Neural progenitor cell (in vitro differentiated cells): Measurements from ENCODE around the gene DISP3. TPM values are rescaled to one million over a fixed set of nuclear protein-coding genes. Genes with fewer than 3 reads are reported as not detected.
A peak's percentile ranks its signal among the peaks of the same experiment; 100 is the strongest.

Experiments used
- DNase-seq: peaks from one replicate; pipeline ENCODE4 v3.0.0-alpha.2; 2016; ENCODE audit warnings: low spot score
- H2AFZ ChIP-seq: fragments of 200-600 bp; sonication (generic); replicated peaks from 2 replicates; pipeline ENCODE4 v1.6.1; 2016; ENCODE audit warnings: antibody characterized with exemption
- H3F3A ChIP-seq: fragments of 200-600 bp; sonication (generic); 2 replicates; pipeline ENCODE4 v1.6.1; 2016; ENCODE audit warnings: antibody characterized with exemption, low read depth
- H3K27ac ChIP-seq: fragments of 200-600 bp; sonication (generic); 2 replicates; pipeline ENCODE4 v1.5.1; 2016; ENCODE audit warnings: mild to moderate bottlenecking
- H3K27me3 ChIP-seq: fragments of 200-600 bp; sonication (generic); 2 replicates; pipeline ENCODE4 v1.6.1; 2016; ENCODE audit warnings: mild to moderate bottlenecking, moderate library complexity
- H3K36me3 ChIP-seq: fragments of 200-600 bp; sonication (generic); 2 replicates; pipeline ENCODE4 v1.5.1; 2016
- H3K4me1 ChIP-seq: fragments of 200-600 bp; sonication (generic); 2 replicates; pipeline ENCODE4 v1.6.1; 2016; ENCODE audit warnings: mixed run types
- H3K4me2 ChIP-seq: fragments of 200-600 bp; sonication (generic); 2 replicates; pipeline ENCODE4 v1.6.1; 2016
- H3K4me3 ChIP-seq: fragments of 200-600 bp; sonication (generic); 2 replicates; pipeline ENCODE4 v1.5.1; 2016
- H3K79me2 ChIP-seq: fragments of 200-600 bp; sonication (generic); 2 replicates; pipeline ENCODE4 v1.6.1; 2016; ENCODE audit warnings: low read depth
- H3K9ac ChIP-seq: fragments of 200-600 bp; sonication (generic); 2 replicates; pipeline ENCODE4 v1.6.1; 2016
- H3K9me3 ChIP-seq: fragments of 200-600 bp; sonication (generic); 2 replicates; pipeline ENCODE4 v1.5.1; 2016; ENCODE audit warnings: low read depth
- H4K20me1 ChIP-seq: fragments of 200-600 bp; sonication (generic); 2 replicates; pipeline ENCODE4 v1.6.1; 2016; ENCODE audit warnings: low read depth
- H3K27ac Mint-ChIP-seq: 3 replicates; pipeline ENCODE4 v1.8.0; 2021; ENCODE audit warnings: mixed read lengths
- H3K27me3 Mint-ChIP-seq: 2 replicates; pipeline ENCODE4 v1.8.0; 2022; ENCODE audit warnings: low read depth, mild to moderate bottlenecking, inconsistent platforms, moderate library complexity, mixed read lengths; ENCODE audit not compliant: insufficient read depth
- H3K36me3 Mint-ChIP-seq: 3 replicates; pipeline ENCODE4 v1.8.0; 2021; ENCODE audit warnings: mixed read lengths
- H3K4me1 Mint-ChIP-seq: 3 replicates; pipeline ENCODE4 v1.8.0; 2021; ENCODE audit warnings: mixed read lengths
- H3K4me3 Mint-ChIP-seq: 3 replicates; pipeline ENCODE4 v1.8.0; 2021; ENCODE audit warnings: mild to moderate bottlenecking, moderate library complexity, mixed read lengths
- H3K9me3 Mint-ChIP-seq: 3 replicates; pipeline ENCODE4 v1.8.0; 2020; ENCODE audit warnings: mixed read lengths
- CTCF ChIP-seq: fragments of 200-600 bp; sonication (generic); IDR thresholded peaks from 2 replicates; pipeline ENCODE4 v1.5.1; 2017; ENCODE audit warnings: antibody characterized with exemption, mild to moderate bottlenecking
- EZH2 ChIP-seq: fragments of 200-600 bp; sonication (generic); IDR thresholded peaks from 2 replicates; pipeline ENCODE4 v1.6.1; 2017; ENCODE audit warnings: antibody characterized with exemption, mild to moderate bottlenecking, moderate library complexity
- EZH2phosphoT487 ChIP-seq: fragments of 200-600 bp; sonication (generic); IDR thresholded peaks from 2 replicates; pipeline ENCODE4 v1.6.1; 2017; ENCODE audit warnings: antibody characterized with exemption
- total RNA-seq: library from RNA; depleted of rRNA; stranded (reverse); fragments of >200 nt; gene quantifications from 2 replicates; pipeline ENCODE4 v1.2.3, GENCODE V29; 2015; ENCODE audit warnings: low replicate concordance

DISP3 gene
- total RNA-seq, 1 donor from 2014 or later = 2.0 TPM

GRCh38 chr1:11573116-11573692, 94.2 kb downstream of the DISP3 start:
- Mint-ChIP-seq H3K9me3 (no peaks in the 10 kb centered on the region), H3K27ac (no peak overlapping the region), H3K27me3 (peaks cover 4% of the 10 kb centered on the region), H3K4me3 (no peak overlapping the region), H3K36me3 (no peaks in the 10 kb centered on the region), H3K4me1 (peaks cover 8% of the 10 kb centered on the region)
- no peak overlapping the region for H2AFZ ChIP-seq
- H3F3A ChIP-seq = no peaks in the 10 kb centered on the region
- no peak overlapping the region for H3K4me2 ChIP-seq
- H3K27ac ChIP-seq = no peak overlapping the region
- H3K9me3 ChIP-seq = no peaks in the 10 kb centered on the region
- H4K20me1 ChIP-seq = no peaks in the 10 kb centered on the region
- H3K4me1 ChIP-seq = no peaks in the 10 kb centered on the region
- no peak for TF ChIP-seq EZH2phosphoT487
- TF ChIP-seq CTCF = no peak
- no peak for TF ChIP-seq EZH2
- no peaks in the 10 kb centered on the region for H3K79me2 ChIP-seq
- no peak overlapping the region for H3K9ac ChIP-seq
- no peaks in the 10 kb centered on the region for H3K27me3 ChIP-seq
- H3K36me3 ChIP-seq = no peaks in the 10 kb centered on the region
- no peak for DNase-seq
- H3K4me3 ChIP-seq = no peak overlapping the region

- no peaks in the 10 kb centered on the region for H3K4me1 ChIP-seq
- no peak for TF ChIP-seq EZH2phosphoT487
- no peak for TF ChIP-seq EZH2
- TF ChIP-seq CTCF = no peak
- no peak for DNase-seq
- Mint-ChIP-seq H3K4me3 (no peak overlapping the region), H3K27me3 (peaks cover 5% of the 10 kb centered on the region), H3K9me3 (no peaks in the 10 kb centered on the region), H3K27ac (no peak overlapping the region), H3K4me1 (peaks cover 8% of the 10 kb centered on the region), H3K36me3 (no peaks in the 10 kb centered on the region)
- no peaks in the 10 kb centered on the region for H3K27me3 ChIP-seq
- no peaks in the 10 kb centered on the region for H3F3A ChIP-seq
- H3K4me2 ChIP-seq = no peak overlapping the region
- H4K20me1 ChIP-seq = no peaks in the 10 kb centered on the region
- no peak overlapping the region for H2AFZ ChIP-seq
- H3K27ac ChIP-seq = no peak overlapping the region
- H3K36me3 ChIP-seq = no peaks in the 10 kb centered on the region
- no peaks in the 10 kb centered on the region for H3K9me3 ChIP-seq
- H3K4me3 ChIP-seq = no peak overlapping the region
- no peaks in the 10 kb centered on the region for H3K79me2 ChIP-seq
- no peak overlapping the region for H3K9ac ChIP-seq
Observed at GRCh38 chr1:11575553-11575952, 96.6 kb downstream of the DISP3 start.

- Mint-ChIP-seq H3K36me3 (no peaks in the 10 kb centered on the region), H3K27ac (peak overlapping the region; percentile 60)
Observed at GRCh38 chr1:11576109-11576875, 97.3 kb downstream of the DISP3 start.

More at GRCh38 chr1:11576109-11576875, 97.3 kb downstream of the DISP3 start:
- H3K4me3 ChIP-seq = no peak overlapping the region
- H3K27ac ChIP-seq = no peak overlapping the region
- no peak overlapping the region for H3K9ac ChIP-seq
- H3K4me2 ChIP-seq = no peak overlapping the region
- no peaks in the 10 kb centered on the region for H4K20me1 ChIP-seq
- H2AFZ ChIP-seq = no peak overlapping the region
- DNase-seq = no peak
- no peak for TF ChIP-seq EZH2phosphoT487
- TF ChIP-seq EZH2 = no peak
- TF ChIP-seq CTCF = no peak
- H3K36me3 ChIP-seq = no peaks in the 10 kb centered on the region
- peaks cover 8% of the 10 kb centered on the region for H3K4me1 Mint-ChIP-seq
- H3K9me3 ChIP-seq = no peaks in the 10 kb centered on the region
- no peak overlapping the region for H3K4me3 Mint-ChIP-seq
- no peaks in the 10 kb centered on the region for H3K79me2 ChIP-seq
- no peaks in the 10 kb centered on the region for H3K4me1 ChIP-seq
- H3K27me3 Mint-ChIP-seq = peaks cover 5% of the 10 kb centered on the region
- no peaks in the 10 kb centered on the region for H3K27me3 ChIP-seq
- H3F3A ChIP-seq = no peaks in the 10 kb centered on the region
- H3K9me3 Mint-ChIP-seq = no peaks in the 10 kb centered on the region
